MM.1S (cell line): ENCODE measurements around the gene ST6GALNAC1.

Experiments
- CTCF ChIP-seq: fragments of 300-600 bp; sonication (generic); IDR thresholded peaks from 2 replicates; pipeline ENCODE4 v1.5.1; 2016; ENCODE audit warnings: antibody characterized with exemption, low read length, mixed read lengths
- EZH2 ChIP-seq: fragments of 300-600 bp; sonication (generic); optimal IDR thresholded peaks from 2 replicates; pipeline ENCODE3; 2017; ENCODE audit warnings: low read depth, mild to moderate bottlenecking, antibody characterized with exemption, low read length, mixed read lengths

- no peak for TF ChIP-seq CTCF
- no peak for TF ChIP-seq EZH2
These were observed 49.6 kb downstream of the ST6GALNAC1 start for GRCh38 chr17:76593959-76594358.
